A673 (cell line): ENCODE measurements around the gene GGT5.

Experiments
- EZH2 ChIP-seq: fragments of 200-600 bp; sonication (generic); IDR thresholded peaks from 2 replicates; pipeline ENCODE4 v1.6.1; 2017; ENCODE audit warnings: borderline replicate concordance, low read depth, mild to moderate bottlenecking, mixed read lengths, antibody characterized with exemption, low read length; ENCODE audit not compliant: poor library complexity, severe bottlenecking
- TF ChIP-seq, protein P1 (sequence below): fragments of 300-800, 200-600 bp; sonication (generic); conservative IDR thresholded peaks from 2 replicates; pipeline ENCODE4 v1.5.1; 2017; ENCODE audit warnings: low read depth, mild to moderate bottlenecking, antibody characterized with exemption, low read length, moderate library complexity, mixed read lengths

DNA sequence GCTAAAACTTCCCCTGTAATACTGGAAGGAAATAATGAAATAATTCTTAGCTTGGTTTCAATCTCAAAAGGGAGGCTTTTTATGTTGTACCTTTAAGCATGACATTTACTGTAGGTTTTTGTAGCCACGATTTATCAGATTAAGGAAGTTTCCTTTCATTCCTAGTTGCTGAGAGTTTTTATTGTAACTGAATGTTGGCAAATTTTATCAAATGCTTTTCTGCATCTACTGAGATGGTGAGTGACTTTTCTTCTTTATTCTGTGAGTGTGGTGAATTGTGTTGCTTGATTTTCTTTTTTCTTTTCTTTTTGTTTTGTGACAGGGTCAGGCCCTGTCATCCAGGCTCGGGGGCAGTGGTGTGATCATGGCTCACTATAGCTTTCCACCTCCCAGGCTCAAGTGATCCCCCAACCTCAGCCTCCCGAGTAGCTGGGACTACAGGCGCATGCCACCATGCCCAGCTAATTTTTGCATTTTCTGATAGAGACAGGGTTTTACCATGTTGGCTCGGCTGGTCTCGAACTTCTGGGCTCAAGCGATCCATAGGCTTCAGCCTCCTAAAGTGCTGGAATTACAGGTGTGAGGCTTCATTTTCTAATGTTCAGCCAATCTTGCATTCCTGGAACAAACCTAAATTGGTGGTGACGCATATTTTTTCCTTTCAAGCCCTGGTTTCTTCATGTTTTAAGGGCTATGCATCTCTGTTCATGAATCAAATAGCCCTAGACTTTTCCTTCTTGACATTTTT is 37.4 kb downstream of the GGT5 start:
- TF ChIP-seq, protein P1, sequence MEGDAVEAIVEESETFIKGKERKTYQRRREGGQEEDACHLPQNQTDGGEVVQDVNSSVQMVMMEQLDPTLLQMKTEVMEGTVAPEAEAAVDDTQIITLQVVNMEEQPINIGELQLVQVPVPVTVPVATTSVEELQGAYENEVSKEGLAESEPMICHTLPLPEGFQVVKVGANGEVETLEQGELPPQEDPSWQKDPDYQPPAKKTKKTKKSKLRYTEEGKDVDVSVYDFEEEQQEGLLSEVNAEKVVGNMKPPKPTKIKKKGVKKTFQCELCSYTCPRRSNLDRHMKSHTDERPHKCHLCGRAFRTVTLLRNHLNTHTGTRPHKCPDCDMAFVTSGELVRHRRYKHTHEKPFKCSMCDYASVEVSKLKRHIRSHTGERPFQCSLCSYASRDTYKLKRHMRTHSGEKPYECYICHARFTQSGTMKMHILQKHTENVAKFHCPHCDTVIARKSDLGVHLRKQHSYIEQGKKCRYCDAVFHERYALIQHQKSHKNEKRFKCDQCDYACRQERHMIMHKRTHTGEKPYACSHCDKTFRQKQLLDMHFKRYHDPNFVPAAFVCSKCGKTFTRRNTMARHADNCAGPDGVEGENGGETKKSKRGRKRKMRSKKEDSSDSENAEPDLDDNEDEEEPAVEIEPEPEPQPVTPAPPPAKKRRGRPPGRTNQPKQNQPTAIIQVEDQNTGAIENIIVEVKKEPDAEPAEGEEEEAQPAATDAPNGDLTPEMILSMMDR, result no peak
- TF ChIP-seq EZH2, result no peak
